K562 (cell line): ENCODE data around the gene ARID5B. TPM values are rescaled to one million over a fixed set of nuclear protein-coding genes. Genes with fewer than 3 reads are reported as not detected.
A peak's percentile ranks its signal among the peaks of the same experiment; 100 is the strongest.

Experiments used
- ATAC-seq: fragments of 200-7000 bp; cut with Tn5 transposase; 3 replicates; pipeline ENCODE4 v1.9.1; 2020; ENCODE audit warnings: moderate library complexity
- BruUV-seq: library from RNA; stranded (reverse); fragments of 400-500 nt; replicated peaks from 2 replicates; lab custom pipeline; 2021; lab: Mats Ljungman, UMichigan
- CTCF ChIA-PET: fragments of 300-600 bp; formaldehyde crosslinking; extraction: SDS; loops from one replicate; lab custom pipeline; 2021; ENCODE audit warnings: low intra/inter-chr PET ratio; lab: Yijun Ruan, JAX
- POLR2A ChIA-PET: fragments of 300-600, 350-650 bp; sonication (Branson Sonifier 250); formaldehyde crosslinking; extraction: SDS; loops from one replicate; lab custom pipeline; 2021; ENCODE audit warnings: antibody characterized with exemption, inconsistent platforms; lab: Yijun Ruan, JAX
- DNase-seq, 4 experiments: peaks; one replicate each; pipeline versions ENCODE4 v3.0.0 to v3.0.0-alpha.2; 2011 to 2018; ENCODE audit warnings: low spot score in 3 of 4, mixed read lengths in 3 of 4; ENCODE audit errors: extremely low read depth in 1 of 4
- FAIRE-seq: peaks from 2 replicates; lab custom pipeline; 2011; peaks lifted over from hg19 to GRCh38; lab: Jason Lieb, UNC
- H2AFZ ChIP-seq: 2 replicates; pipeline ENCODE4 v1.6.0; 2011; ENCODE audit warnings: low read depth, low read length, control low read depth, inconsistent platforms
- H3K27ac ChIP-seq: fragments of 200-600 bp; 3 replicates; pipeline ENCODE4 v1.8.0; 2011; ENCODE audit warnings: low read depth, mild to moderate bottlenecking, control low read depth, inconsistent platforms, low read length, moderate library complexity, mixed read lengths; ENCODE audit errors: extremely low read depth
- H3K27me3 ChIP-seq, 2 experiments: fragments of 300-600 bp in 1 of 2; 2 replicates in 1 of 2; 3 replicates in 1 of 2; pipeline versions ENCODE4 v1.6.0 to v1.8.0; 2011; ENCODE audit warnings: inconsistent platforms in 2 of 2, low read length in 2 of 2, mild to moderate bottlenecking in 1 of 2, mixed read lengths in 1 of 2, moderate library complexity in 1 of 2; ENCODE audit not compliant: control insufficient read depth in 2 of 2, insufficient read depth in 2 of 2
- H3K36me3 ChIP-seq: fragments of 300-600 bp; 3 replicates; pipeline ENCODE4 v1.8.0; 2011; ENCODE audit warnings: mild to moderate bottlenecking, low read length, inconsistent platforms; ENCODE audit not compliant: control insufficient read depth, insufficient read depth
- H3K4me1 ChIP-seq, 2 experiments: fragments of 200-600 bp in 1 of 2; replicated peaks in 1 of 2; 2 replicates in 1 of 2; 3 replicates in 1 of 2; pipeline versions ENCODE4 v1.5.1 to v1.8.0; 2011; ENCODE audit warnings: inconsistent platforms in 2 of 2, low read length in 2 of 2, mild to moderate bottlenecking in 1 of 2, mixed read lengths in 1 of 2, moderate library complexity in 1 of 2; ENCODE audit not compliant: control insufficient read depth in 2 of 2, insufficient read depth in 2 of 2
- H3K4me2 ChIP-seq: 2 replicates; pipeline ENCODE4 v1.6.1; 2011; ENCODE audit warnings: low read length, control low read depth, inconsistent platforms, mixed read lengths; ENCODE audit not compliant: insufficient read depth
- H3K4me3 ChIP-seq: fragments of 200-600 bp; sonication (generic), shearing (Covaris generic); 2 replicates; pipeline ENCODE4 v1.5.1; 2016; ENCODE audit warnings: control low read depth, inconsistent platforms
- H3K79me2 ChIP-seq: fragments of 200-600 bp; 3 replicates; pipeline ENCODE4 v1.8.0; 2011; ENCODE audit warnings: low read length, inconsistent platforms; ENCODE audit not compliant: control insufficient read depth, insufficient read depth
- H3K9ac ChIP-seq, 2 experiments: 2 replicates each; pipeline versions ENCODE4 v1.6.0 to v1.6.1; 2011; ENCODE audit warnings: low read depth in 2 of 2, low read length in 2 of 2, control low read depth in 1 of 2, inconsistent platforms in 1 of 2, mild to moderate bottlenecking in 1 of 2, mixed read lengths in 1 of 2; ENCODE audit not compliant: insufficient read depth in 1 of 2
- H3K9me1 ChIP-seq: one replicate; pipeline ENCODE4 v1.6.0; 2011; ENCODE audit warnings: inconsistent platforms, mild to moderate bottlenecking, low read length, moderate library complexity; ENCODE audit not compliant: control insufficient read depth, insufficient read depth
- H3K9me3 ChIP-seq: replicated peaks from 2 replicates; pipeline ENCODE4 v1.5.1; 2011; ENCODE audit warnings: low read depth, low read length, inconsistent platforms; ENCODE audit not compliant: control insufficient read depth, insufficient read depth
- H4K20me1 ChIP-seq: replicated peaks from 2 replicates; pipeline ENCODE4 v1.6.1; 2011; ENCODE audit warnings: low read length, inconsistent platforms, mixed read lengths; ENCODE audit not compliant: control insufficient read depth, insufficient read depth
- MAFF ChIP-seq: IDR thresholded peaks from 2 replicates; pipeline ENCODE4 v1.6.1; 2012; ENCODE audit warnings: low read length, improper control_type of control experiment
- ZBTB26 ChIP-seq: fragments of 450-650 bp; formaldehyde crosslinking; IDR thresholded peaks from 2 replicates; pipeline ENCODE4 v1.4.0; 2022; ENCODE audit warnings: missing genetic modification characterization
- ZNF133 ChIP-seq: fragments of 250-450 bp; sonication (Bioruptor Pico); IDR thresholded peaks from 2 replicates; pipeline ENCODE4 v1.4.0; 2020; ENCODE audit warnings: mild to moderate bottlenecking
- ZNF134 ChIP-seq: fragments of 250-450 bp; sonication (Bioruptor Pico); conservative IDR thresholded peaks from 2 replicates; pipeline ENCODE4 v1.4.0; 2020
- WGBS: fragments of 100-300 bp; shearing (Covaris generic); methylation state at CpG from one replicate; pipeline ENCODE4 v1.1.6; 2016; ENCODE audit warnings: low coverage, mixed read lengths; ENCODE audit not compliant: insufficient coverage; ENCODE audit errors: missing lambda C conversion rate; 5-methylcytosine and 5-hydroxymethylcytosine counted together
- in situ Hi-C: fragments of 300-500 bp; cut with MboI; formaldehyde crosslinking; loops from 4 replicates; pipeline ENCODE4 v1.15.0; 2018; ENCODE audit warnings: inconsistent platforms, mixed read lengths
- intact Hi-C: fragments of 100-400 bp; cut with micrococcal nuclease; formaldehyde crosslinking; loops from 2 replicates; pipeline ENCODE4 v1.14.2; 2022
- polyA plus RNA-seq, 8 experiments: library from polyadenylated mRNA; depleted of rRNA in 4 of 8; stranded (reverse) in 5 of 8; unstranded in 3 of 8; fragments of >200 nt; fragmentation: Nextera tagmentation in 2 of 8; fragmentation: Illumina TruSeq in 1 of 8; extraction: Ambion mirVana in 2 of 8; extraction: Trizol in 1 of 8; gene quantifications; 2 replicates each; pipeline versions ENCODE4 v1.2.1 to v1.2.3, GENCODE V29; 2011 to 2014; ENCODE audit warnings: inconsistent platforms in 1 of 8, missing spikeins in 1 of 8
- total RNA-seq, 7 experiments: library from RNA; depleted of rRNA in 6 of 7; stranded (reverse); fragments of >200 nt in 6 of 7; fragmentation: Illumina TruSeq in 2 of 7; extraction: Trizol in 2 of 7; gene quantifications; 2 replicates each; pipeline versions ENCODE4 v1.2.1 to v1.2.3, GENCODE V29; 2011 to 2021; ENCODE audit warnings: low replicate concordance in 1 of 7
- TF ChIP-seq, protein P1 (sequence below), 2 experiments: fragments of 200-800 bp in 1 of 2; sonication (Bioruptor generic) in 1 of 2; sonication (generic) in 1 of 2; formaldehyde crosslinking in 1 of 2; IDR thresholded peaks in 1 of 2; conservative IDR thresholded peaks in 1 of 2; 2 replicates each; pipeline versions ENCODE4 v1.5.0 to v1.6.1; 2016 to 2020; ENCODE audit warnings: missing compliant biosample characterization in 1 of 2, missing genetic modification characterization in 1 of 2, missing genetic modification reagents in 1 of 2

Gene ARID5B
- total and polyA plus RNA-seq, 9 of the 15 experiments (the other 6 are each of a cell fraction or from before 2014, with no cell fraction given), result 0.48 to 1.6 (median 0.80) TPM

GRCh38 chr10:61894133-61894532 is 7.4 kb upstream of the ARID5B start:
- in situ Hi-C loops (no loop called here), intact Hi-C loops (no loop called here)
- Histone ChIP-seq H4K20me1 (no peaks in the 10 kb centered on the region), H3K9me1 (no peaks in the 10 kb centered on the region), H3K27ac (no peak overlapping the region), H3K79me2 (no peaks in the 10 kb centered on the region), H3K27me3 (no peaks in the 10 kb centered on the region), H3K4me3 (no peak overlapping the region), H2AFZ (no peak overlapping the region), H3K9ac (no peak overlapping the region), H3K4me1 (peaks cover 6 to 16% of the 10 kb centered on the region in 2 experiments), H3K9me3 (no peaks in the 10 kb centered on the region), H3K4me2 (no peak overlapping the region), H3K36me3 (no peaks in the 10 kb centered on the region)
- CTCF ChIA-PET, result no interaction called here
- no TSS peak for BruUV-seq
- TF ChIP-seq ZNF134, result peak; percentile 76
- no peak for TF ChIP-seq ZNF133 (CRISPR knock-in tag)
- POLR2A ChIA-PET, result interaction anchor here (0.7 to 1.1 kb wide), 2 partner anchors 8 to 9 kb away, joined by 3 to 4 read pairs; no protein-coding TSS in a partner anchor
- WGBS, result 25% methylated on average over 4 of the region's 4 CpGs
- DNase-seq (no peak), ATAC-seq (no peak), FAIRE-seq (no peak)

GRCh38 chr10:61895898-61896600 is 5.5 kb upstream of the ARID5B start:
- Histone ChIP-seq H3K9ac (no peak overlapping the region), H3K27ac (no peak overlapping the region), H3K9me1 (no peaks in the 10 kb centered on the region), H3K9me3 (no peaks in the 10 kb centered on the region), H3K4me3 (no peak overlapping the region), H3K4me1 (peaks cover 6 to 24% of the 10 kb centered on the region in 2 experiments), H3K27me3 (no peaks in the 10 kb centered on the region), H3K4me2 (no peak overlapping the region), H3K36me3 (no peaks in the 10 kb centered on the region), H4K20me1 (no peaks in the 10 kb centered on the region), H3K79me2 (no peaks in the 10 kb centered on the region), H2AFZ (peak overlapping the region; percentile 42; the same call in 1 of the 2 replicates)
- BruUV-seq, result no TSS peak
- ChIA-PET POLR2A (interaction anchor here (0.6 to 0.7 kb wide), 2 partner anchors 9 to 12 kb away, joined by 4 to 5 read pairs; no protein-coding TSS in a partner anchor), CTCF (interaction anchor here (0.7 kb wide), 2 partner anchors 142 to 1187 kb away, joined by 3 read pairs; no protein-coding TSS in a partner anchor)
- no peak for TF ChIP-seq ZBTB26
- TF ChIP-seq, protein P1, sequence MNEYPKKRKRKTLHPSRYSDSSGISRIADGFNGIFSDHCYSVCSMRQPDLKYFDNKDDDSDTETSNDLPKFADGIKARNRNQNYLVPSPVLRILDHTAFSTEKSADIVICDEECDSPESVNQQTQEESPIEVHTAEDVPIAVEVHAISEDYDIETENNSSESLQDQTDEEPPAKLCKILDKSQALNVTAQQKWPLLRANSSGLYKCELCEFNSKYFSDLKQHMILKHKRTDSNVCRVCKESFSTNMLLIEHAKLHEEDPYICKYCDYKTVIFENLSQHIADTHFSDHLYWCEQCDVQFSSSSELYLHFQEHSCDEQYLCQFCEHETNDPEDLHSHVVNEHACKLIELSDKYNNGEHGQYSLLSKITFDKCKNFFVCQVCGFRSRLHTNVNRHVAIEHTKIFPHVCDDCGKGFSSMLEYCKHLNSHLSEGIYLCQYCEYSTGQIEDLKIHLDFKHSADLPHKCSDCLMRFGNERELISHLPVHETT (CRISPR knock-in tag; conservative IDR thresholded peaks at IDR 0.05 in 1 of 2, IDR thresholded peaks at IDR 0.05 in 1 of 2), result no peak
- TF ChIP-seq MAFF, result no peak
- in situ Hi-C loops, result no loop called here
- ATAC-seq, result no peak
- FAIRE-seq, result no peak
- 52% methylated on average over 6 of the region's 6 CpGs for WGBS
- DNase-seq, result no peak
- intact Hi-C loops, result loop anchor here (5.0 kb wide), 1 partner anchor 144 kb away; no protein-coding TSS in a partner anchor
